OCI-LY3 (cell line): ENCODE data around the gene GPR25.

Source experiments
- CTCF ChIP-seq: fragments of 200-600, 300-600 bp; sonication (generic); IDR thresholded peaks from 2 replicates; pipeline ENCODE4 v1.5.1; 2014; ENCODE audit warnings: antibody characterized with exemption, low read length, low read depth
- EZH2phosphoT487 ChIP-seq: fragments of 200-600 bp; shearing (Covaris generic); IDR thresholded peaks from 2 replicates; pipeline ENCODE4 v1.6.1; 2018; ENCODE audit warnings: antibody characterized with exemption, mixed run types, low read depth

- TF ChIP-seq CTCF (no peak), EZH2phosphoT487 (no peak)
Measured at GRCh38 chr1:200901796-200902444, 29.1 kb downstream of the GPR25 start.
